ENCODE measurements around the gene AP4E1.
"Not testable (repeated sequence)": the region's sequence is repeated elsewhere in the genome, so short reads cannot be mapped to it uniquely, and the experiment has no call there.

The AP4E1 gene

DNA sequence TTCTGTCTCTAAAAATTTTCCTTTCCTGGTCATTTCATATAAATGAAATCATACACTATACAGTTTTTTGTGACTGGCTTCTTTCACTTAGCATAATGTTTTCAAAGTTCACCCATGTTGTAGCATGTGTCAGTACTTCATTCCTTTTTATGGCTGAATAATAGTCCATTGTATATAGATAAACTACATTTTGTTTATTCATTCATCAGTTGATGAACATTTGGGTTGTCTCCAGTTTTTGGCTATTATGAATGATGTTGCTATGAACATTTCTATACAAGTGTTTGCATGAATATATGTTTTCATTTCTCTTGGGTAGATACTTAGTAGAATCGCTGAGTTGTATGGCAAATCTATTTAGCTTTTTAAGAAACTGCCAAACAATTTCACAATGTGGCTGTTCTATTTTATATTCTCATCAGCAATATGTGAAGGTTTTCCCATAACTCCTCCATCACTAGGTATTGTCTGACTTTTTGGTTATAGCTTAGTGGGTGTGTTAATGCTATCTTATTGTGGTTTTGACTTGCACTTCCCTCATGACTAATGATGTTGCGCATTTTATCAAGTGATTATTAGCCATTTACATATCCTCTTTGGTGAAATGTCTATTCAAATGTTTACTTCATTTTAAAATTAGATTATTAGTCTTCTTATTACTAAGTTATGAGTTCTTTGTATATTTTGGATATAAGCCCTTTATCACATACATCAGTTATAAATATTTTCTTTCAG is 21.7 kb upstream of the AP4E1 start:
- DNase-seq (ENCODE audit: low read depth) = no peak

DNA sequence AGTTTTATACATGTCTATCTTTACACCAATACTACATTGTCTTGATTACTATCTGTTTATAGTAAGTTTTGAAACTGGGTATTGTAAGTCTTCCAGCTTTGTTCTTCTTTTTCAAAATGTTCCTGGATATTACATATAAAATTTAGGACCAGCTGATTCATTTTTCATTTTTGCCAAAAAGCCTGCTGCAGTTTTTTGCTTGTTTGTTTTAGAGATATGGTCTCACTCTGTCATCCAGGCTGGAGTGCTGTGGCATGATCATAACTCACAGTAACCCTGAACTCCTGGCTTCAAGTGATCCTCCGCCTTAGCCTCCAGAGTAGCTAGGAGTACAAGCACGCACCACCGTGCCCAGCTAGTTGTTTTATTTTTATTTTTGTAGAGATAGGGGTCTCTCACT is 20.4 kb upstream of the AP4E1 start:
- no peak overlapping the region for H3K4me3 ChIP-seq (ENCODE audit: low read depth, low read length)
- no peak for DNase-seq (ENCODE audit: low read depth)

More for the DNA sequence above, 21.7 kb upstream of the AP4E1 start:
- H3K4me3 ChIP-seq (ENCODE audit: low read depth, low read length) = no peak overlapping the region

- H3K4me3 ChIP-seq (ENCODE audit: low read depth, low read length) = no peak overlapping the region
- no peak for DNase-seq (ENCODE audit: low read depth)
These were observed 18.9 kb upstream of the AP4E1 start for GRCh38 chr15:50889589-50889988.

DNA sequence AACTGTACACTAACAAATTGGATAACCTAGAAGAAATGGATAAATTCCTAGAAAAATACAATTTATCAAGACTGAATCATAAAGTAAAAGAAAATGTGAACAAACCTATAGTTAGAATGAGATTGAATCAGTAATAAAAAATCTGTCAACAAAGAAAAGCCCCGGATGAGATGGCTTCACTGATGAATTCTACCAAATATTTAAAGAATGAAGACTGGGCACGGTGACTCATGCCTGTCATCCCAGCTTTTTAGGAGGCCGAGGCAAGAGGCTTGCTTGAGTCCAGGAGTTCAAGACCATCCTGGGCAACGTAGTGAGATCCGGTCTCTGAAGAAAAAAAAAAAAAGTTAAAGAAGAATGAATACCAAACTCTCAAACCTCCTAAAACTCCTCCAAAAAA is 17.7 kb upstream of the AP4E1 start:
- DNase-seq (ENCODE audit: low read depth) = no peak

DNA sequence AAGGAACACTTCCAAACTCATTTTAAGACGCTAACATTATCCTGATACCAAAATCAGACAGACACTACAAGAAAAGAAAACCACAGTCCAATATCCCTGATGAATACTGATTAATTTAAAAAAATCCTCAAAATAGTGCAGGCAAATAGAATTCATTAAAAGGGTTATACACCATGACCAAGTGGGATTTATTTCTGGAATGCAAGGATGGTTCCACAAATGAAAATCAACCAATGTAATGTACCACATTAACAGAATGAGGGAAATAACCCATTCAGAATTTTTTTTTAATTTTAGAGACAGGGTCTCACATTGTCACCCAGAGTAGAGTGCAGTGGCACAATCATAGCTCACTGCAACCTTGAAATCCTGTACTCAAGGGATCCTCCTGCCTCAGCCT is 17.3 kb upstream of the AP4E1 start:
- no peak overlapping the region for H3K4me3 ChIP-seq (ENCODE audit: low read depth, low read length)
- DNase-seq (ENCODE audit: low read depth) = no peak

More for the DNA sequence above, 17.7 kb upstream of the AP4E1 start:
- no peak overlapping the region for H3K4me3 ChIP-seq (ENCODE audit: low read depth, low read length)

GRCh38 chr15:50893976-50894375 is 14.5 kb upstream of the AP4E1 start:
- H3K4me3 ChIP-seq (ENCODE audit: low read depth, low read length) = no peak overlapping the region
- DNase-seq (ENCODE audit: low read depth) = no peak

DNA sequence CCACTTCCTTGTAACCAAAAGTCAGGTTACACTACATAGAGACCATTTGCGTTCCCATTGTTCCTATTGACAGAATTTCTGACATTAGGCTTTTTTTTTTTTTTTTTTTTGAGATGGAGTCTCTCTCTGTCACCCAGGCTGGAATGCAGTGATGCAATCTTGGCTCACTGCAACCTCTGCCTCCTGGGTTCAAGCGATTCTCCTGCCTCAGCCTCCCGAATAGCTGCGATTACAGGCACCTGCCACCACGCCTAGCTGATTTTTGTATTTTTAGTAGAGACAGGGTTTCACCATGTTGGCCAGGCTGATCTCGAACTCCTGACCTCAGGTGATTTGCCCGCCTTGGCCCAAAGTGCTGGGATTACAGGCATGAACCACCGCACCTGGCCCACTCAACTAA is 7.1 kb upstream of the AP4E1 start:
- DNase-seq (ENCODE audit: low read depth) = not testable (repeated sequence)

GRCh38 chr15:50904211-50904610 is 4.3 kb upstream of the AP4E1 start:
- H3K4me3 ChIP-seq (ENCODE audit: low read depth, low read length) = no peak overlapping the region
- no peak for DNase-seq (ENCODE audit: low read depth)

More for the DNA sequence above, 7.1 kb upstream of the AP4E1 start:
- not testable (repeated sequence) for H3K4me3 ChIP-seq (ENCODE audit: low read depth, low read length)

DNA sequence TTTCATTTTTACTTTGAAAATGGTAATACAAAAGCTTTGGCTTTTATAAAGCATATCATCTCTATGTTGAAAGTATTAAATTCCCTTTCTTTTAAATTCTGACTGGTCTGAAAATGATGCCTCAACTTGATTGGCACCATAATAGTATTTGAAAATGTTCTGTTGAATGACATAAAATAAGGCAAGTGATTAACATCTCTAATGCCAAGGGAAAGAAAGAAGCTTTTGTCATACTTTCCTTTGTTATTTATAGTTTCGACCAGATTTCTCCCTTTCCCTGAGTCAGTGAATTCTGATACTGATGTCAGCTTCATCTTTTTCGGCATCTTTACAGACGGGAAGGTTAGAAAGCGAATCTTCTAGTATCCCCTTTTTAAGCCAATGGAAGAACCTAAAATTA is 3.4 kb upstream of the AP4E1 start:
- DNase-seq (ENCODE audit: low read depth) = no peak
- H3K4me3 ChIP-seq (ENCODE audit: low read depth, low read length) = no peak overlapping the region

DNA sequence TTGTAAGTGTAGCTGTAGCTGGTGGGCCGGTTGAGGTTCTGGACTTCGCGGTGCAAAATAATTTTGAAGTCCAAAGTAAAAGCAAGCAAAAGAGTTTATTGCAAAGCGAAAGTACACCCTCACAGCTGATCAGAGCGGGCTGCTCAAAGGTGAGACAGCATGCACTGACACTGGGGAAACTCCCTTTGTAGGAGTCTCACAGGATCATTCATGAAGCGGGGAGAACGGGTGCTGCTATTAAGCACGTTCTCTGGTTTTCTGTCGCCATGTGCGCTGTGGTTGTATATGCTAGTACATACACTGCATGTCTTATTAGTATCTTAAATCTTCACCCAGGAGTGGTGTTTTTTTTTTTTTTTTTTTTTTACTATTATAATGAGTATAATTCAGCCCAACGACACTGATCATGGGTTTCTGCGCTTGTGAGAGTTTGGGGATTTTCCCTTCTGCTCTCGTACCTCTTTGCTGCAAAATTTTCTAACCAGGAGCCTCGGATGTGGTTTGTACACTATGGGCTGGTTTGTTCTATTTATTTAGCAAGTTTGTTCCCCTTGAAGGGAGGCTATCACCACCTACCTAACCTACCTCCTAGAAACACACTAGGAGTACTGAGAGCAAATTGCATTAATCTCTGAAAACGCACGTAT is 1.4 kb upstream of the AP4E1 start:
- no peak for DNase-seq (ENCODE audit: low read depth)
- peak overlapping the region; percentile 92 for H3K4me3 ChIP-seq (ENCODE audit: low read depth, low read length)

DNA sequence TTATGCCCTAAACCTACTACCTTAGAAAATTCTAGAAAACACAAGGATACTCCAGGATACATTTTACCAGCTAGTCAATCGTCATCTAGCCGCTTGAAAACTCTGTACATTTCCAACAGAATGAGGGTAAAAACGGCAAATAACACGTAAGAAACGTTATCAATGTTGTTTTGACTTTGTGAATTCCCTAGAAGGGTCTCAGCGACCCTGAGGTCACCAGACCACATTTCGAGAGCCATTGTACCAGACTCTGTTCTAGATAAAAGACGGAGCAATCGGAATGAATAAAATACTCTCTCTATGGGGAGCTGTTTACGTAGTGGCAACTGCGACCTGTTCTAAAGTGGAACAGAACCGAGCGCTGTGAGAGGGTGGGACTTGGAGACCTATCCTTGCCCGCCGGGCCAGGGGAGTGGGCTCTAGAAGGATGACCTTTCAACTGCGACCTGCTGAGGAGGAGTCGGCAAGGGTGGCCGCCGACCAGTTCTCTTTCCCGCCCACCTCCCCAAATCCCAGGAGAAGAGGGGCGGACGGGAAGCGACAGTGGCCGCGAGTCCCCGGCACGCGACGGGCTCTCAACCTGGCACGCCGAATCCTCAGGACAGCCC is 778 bp upstream of the AP4E1 start:
- DNase-seq (ENCODE audit: low read depth) = no peak
- H3K4me3 ChIP-seq (ENCODE audit: low read depth, low read length) = peak overlapping the region; percentile 92

DNA sequence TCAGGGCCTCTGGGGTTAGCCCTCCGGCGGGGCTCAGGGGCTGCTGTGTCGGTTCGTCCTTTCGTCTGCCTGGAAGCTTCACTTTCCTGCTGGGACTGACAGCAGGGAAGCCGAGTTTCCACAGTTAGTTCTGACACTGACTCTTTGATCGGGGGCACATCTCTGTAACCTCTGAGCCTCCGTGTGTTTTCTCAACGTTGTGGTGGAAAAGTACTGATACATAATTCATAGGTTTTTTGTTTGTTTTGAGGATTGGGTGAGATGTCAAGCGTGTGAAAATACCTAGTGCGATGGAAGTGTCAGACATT is 481 bp downstream of the AP4E1 start:
- peak overlapping the region; percentile 92 for H3K4me3 ChIP-seq (ENCODE audit: low read depth, low read length)
- no peak for DNase-seq (ENCODE audit: low read depth)

- not testable (repeated sequence) for H3K4me3 ChIP-seq (ENCODE audit: low read depth, low read length)
- DNase-seq (ENCODE audit: low read depth) = peak; percentile 61
These were observed 1.9 kb downstream of the AP4E1 start for GRCh38 chr15:50910426-50910795.

DNA sequence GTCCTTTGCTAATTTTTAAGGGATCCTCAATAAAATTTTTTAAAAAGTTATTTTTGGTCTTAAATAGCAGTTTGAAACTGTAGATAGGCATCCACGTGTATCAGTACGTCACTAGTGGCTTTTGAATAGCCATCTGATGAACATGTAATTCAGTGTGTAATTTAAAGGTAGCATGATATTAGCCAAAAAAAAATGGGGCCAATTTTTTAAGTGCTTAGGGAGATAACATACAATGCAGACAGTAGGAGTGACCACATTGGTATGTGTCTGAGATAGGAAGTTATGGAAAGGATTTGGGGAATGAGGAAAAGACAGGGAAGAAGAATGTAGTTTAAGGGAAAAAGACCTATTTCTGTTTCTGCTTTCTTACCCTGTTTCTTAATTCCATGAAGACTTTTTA is 2.5 kb downstream of the AP4E1 start:
- no peak for DNase-seq (ENCODE audit: low read depth)
- H3K4me3 ChIP-seq (ENCODE audit: low read depth, low read length) = no peak overlapping the region

DNA sequence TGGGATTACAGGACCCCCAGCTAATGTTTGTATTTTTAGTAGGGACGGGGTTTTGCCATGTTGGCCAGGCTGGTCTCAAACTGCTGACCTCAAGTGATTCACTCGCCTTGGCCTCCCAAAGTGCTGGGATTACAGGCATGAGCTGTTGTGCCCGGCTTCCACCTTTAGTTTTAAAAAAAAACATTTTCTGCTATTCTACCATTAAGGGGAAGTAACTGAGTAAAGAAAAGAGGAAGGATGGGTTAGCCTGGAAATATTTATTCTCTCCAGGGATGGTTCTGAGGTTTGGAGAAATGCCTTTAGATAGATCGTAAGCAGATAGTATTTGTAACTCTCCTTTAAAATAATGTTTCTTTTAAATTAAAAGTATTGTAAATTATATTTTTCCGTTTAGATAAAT is 3.1 kb downstream of the AP4E1 start:
- peak; percentile 24 for DNase-seq (ENCODE audit: low read depth)
- no peak overlapping the region for H3K4me3 ChIP-seq (ENCODE audit: low read depth, low read length)

- no peak for DNase-seq (ENCODE audit: low read depth)
- H3K4me3 ChIP-seq (ENCODE audit: low read depth, low read length) = no peak overlapping the region
These were observed 7.9 kb downstream of the AP4E1 start for GRCh38 chr15:50916400-50916799.

DNA sequence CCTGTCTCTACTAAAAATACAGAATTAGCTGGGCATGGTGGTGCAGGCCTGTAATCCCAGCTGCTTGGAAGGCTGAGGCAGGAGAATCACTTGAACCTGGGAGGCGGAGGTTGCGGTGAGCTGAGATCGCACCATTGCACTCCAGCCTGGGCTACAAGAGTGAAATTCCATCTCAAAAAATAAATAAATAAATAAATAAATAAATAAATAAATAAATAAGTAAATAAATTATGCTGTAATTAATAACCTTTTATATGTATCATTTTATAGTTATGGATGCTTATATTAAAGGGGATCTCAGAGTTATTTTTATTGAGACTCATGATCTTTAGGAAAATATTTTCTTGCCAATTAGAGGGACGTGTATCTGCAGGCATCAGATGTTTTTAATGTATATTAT is 10.9 kb downstream of the AP4E1 start:
- not testable (repeated sequence) for H3K4me3 ChIP-seq (ENCODE audit: low read depth, low read length)

DNA sequence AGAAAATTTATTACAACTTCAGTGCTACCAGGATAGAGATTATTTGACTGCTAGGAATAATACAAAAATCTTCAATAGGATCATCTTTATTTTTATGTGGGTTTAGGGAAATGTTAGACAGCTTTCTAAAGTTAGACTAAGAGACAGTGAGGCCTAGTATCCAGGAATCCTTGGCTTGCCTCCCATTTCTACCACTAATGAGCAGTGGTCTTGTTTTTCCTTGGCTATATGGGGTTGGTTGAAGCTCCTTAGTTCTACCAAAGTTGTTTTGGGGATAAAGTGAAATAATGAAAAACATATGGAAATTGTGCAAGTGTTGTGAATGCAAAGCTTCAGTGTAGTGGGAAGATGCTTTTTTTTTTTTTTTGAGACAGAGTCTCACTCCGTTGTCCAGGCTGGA is 16.8 kb downstream of the AP4E1 start:
- H3K4me3 ChIP-seq (ENCODE audit: low read depth, low read length) = no peak overlapping the region
- DNase-seq (ENCODE audit: low read depth) = no peak

More for the DNA sequence above, 10.9 kb downstream of the AP4E1 start:
- not testable (repeated sequence) for DNase-seq (ENCODE audit: low read depth)

DNA sequence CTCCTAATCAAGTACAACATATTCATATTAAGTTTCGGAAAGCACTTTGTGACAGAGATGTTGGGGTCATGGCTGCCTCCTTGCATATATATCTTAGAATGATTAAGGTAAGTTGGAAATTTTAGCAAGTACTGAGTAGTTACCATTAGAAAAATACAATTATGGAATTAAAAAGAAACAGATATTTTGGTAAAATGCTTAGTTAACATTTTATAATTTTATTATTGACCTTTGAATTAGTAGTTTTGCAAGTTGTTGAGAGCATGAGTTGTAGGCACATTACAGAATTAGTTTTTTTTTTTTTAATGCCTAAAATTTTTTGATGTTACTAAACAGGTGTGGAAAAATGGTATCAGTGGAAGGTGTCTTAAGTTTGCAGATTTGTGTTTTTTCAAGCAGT is 20.6 kb downstream of the AP4E1 start:
- no peak overlapping the region for H3K4me3 ChIP-seq (ENCODE audit: low read depth, low read length)
- no peak for DNase-seq (ENCODE audit: low read depth)

DNA sequence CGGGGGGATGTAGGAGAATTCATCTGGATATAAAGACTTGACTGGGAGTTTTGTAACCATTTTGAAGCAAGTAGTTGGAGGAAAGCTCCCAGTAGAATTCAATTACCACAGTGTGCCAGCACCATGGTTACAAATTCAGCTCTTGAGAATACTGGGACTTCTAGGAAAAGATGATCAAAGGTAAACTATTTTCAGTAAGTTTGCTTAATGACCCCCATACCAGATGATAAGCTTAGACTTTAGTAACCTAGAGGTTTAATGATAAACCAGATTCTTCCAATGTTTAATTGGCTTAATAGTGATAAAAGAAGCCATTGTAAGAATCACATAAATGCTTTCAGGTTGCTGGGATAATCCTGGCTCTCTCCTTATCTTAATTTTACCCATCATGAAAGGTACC is 22.3 kb downstream of the AP4E1 start:
- DNase-seq (ENCODE audit: low read depth) = no peak
- H3K4me3 ChIP-seq (ENCODE audit: low read depth, low read length) = no peak overlapping the region

DNA sequence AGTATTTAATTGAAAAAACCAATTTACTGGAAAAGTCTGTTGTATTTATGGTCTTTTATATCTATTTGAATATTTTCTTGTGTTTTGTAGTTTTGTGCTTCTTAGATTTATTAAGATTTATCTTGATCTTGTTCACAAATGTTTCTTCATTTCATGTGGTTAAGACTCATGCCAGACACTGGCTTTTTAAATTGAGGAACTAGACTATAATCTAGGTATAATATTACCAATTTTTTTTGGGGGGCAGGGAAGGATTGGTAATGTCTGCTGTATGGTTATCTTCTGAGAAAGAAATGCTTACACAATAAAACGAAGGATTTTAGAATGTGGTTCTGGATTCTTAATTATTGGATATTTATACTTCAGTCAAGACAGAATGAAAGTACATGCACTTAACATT is 24.9 kb downstream of the AP4E1 start:
- no peak for DNase-seq (ENCODE audit: low read depth)
- no peak overlapping the region for H3K4me3 ChIP-seq (ENCODE audit: low read depth, low read length)
